Measurements from ENCODE around the gene GPATCH2.

- TF ChIP-seq CTCF (conservative IDR thresholded peaks at IDR 0.05; ENCODE audit: low read depth, low read length) (0 out of 2 replicates have a peak, but pooled peaks have one; percentile 23), EZH2 (IDR thresholded peaks at IDR 0.05; ENCODE audit: low read length, unreplicated experiment) (no peak)
Measured at GRCh38 chr1:217552339-217552951, 78.4 kb downstream of the GPATCH2 start.
